Muscle layer of duodenum (tissue), 2 donors: Measurements from ENCODE around the gene CYBC1.

ENCODE experiments used
- H3K27ac ChIP-seq: one replicate; pipeline ENCODE4 v1.7.0; 2013; ENCODE audit warnings: mild to moderate bottlenecking, low read length
- H3K27me3 ChIP-seq: one replicate; pipeline ENCODE4 v1.7.0; 2013; ENCODE audit warnings: low read depth, mild to moderate bottlenecking, control low read depth, low read length
- H3K36me3 ChIP-seq, 2 donors: one replicate each; pipeline ENCODE4 v1.7.0; 2013; ENCODE audit warnings: low read length in 2 of 2, control low read depth in 1 of 2, mild to moderate bottlenecking in 1 of 2; ENCODE audit not compliant: insufficient read depth in 2 of 2, control insufficient read depth in 1 of 2
- H3K4me1 ChIP-seq, 2 donors: one replicate each; pipeline ENCODE4 v1.7.0; 2013; ENCODE audit warnings: low read length in 2 of 2, mild to moderate bottlenecking in 2 of 2, control low read depth in 1 of 2, moderate library complexity in 1 of 2; ENCODE audit not compliant: insufficient read depth in 2 of 2, control insufficient read depth in 1 of 2
- H3K4me3 ChIP-seq, 2 donors: one replicate each; pipeline ENCODE4 v1.7.0; 2013; ENCODE audit warnings: low read length in 2 of 2, low read depth in 1 of 2, mild to moderate bottlenecking in 1 of 2
- H3K9me3 ChIP-seq, 2 donors: one replicate each; pipeline ENCODE4 v1.7.0; 2013; ENCODE audit warnings: low read length in 2 of 2, control low read depth in 1 of 2, mild to moderate bottlenecking in 1 of 2; ENCODE audit not compliant: control insufficient read depth in 1 of 2
- donor health status: healthy.

Gene CYBC1

DNA sequence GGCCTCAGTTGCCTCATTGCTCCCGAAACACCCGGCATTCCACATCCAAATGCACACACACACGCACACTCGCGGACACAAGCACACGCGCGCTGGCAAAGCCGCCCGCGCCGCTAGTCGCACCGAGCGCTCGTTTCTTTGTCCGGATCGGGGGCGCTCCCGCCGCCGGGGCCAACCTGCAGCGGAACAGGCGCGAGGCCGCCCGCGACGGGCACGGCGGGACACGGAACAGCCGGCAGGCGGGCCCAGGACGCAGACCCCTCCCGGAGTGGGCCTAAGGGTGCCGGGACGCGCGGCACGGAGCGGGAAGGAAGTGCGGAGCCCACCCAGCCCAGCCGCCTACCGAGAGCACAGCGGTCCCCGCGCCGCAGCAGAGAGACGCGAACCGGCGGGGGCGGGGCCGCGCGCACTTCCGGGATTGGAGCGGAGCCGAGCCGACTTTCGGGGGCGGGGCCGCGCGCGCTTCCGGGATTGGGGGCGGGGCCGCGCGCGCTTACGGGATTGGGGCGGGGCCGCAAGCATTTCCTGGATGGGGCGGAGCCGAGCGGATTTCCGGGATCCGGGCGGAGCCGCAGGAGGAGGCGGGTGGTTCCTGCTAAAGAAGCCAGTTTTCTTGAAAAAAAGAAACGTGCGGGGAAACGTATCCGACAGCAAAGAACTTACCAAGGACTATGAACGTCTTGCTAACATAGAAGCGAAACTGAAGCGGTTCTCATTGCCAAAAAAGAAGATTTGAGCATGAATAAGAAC lies at the start of gene CYBC1:
Gene CYBC1, minus strand, starts transcription at position 396 of the 750 bp plus-strand sequence. CDS start 1,498 bp downstream, outside the sequence.
- no peaks in the 10 kb centered on the region for H3K36me3 ChIP-seq
- H3K4me3 ChIP-seq, result peak within 1 kb of the TSS; percentile 74 to 87
- no peaks in the 10 kb centered on the region for H3K27me3 ChIP-seq
- H3K9me3 ChIP-seq, result no peaks in the 10 kb centered on the region
- peaks cover 0 to 4% of the 10 kb centered on the region in 2 donors for H3K4me1 ChIP-seq
- H3K27ac ChIP-seq, result peak within 1 kb of the TSS; percentile 96

DNA sequence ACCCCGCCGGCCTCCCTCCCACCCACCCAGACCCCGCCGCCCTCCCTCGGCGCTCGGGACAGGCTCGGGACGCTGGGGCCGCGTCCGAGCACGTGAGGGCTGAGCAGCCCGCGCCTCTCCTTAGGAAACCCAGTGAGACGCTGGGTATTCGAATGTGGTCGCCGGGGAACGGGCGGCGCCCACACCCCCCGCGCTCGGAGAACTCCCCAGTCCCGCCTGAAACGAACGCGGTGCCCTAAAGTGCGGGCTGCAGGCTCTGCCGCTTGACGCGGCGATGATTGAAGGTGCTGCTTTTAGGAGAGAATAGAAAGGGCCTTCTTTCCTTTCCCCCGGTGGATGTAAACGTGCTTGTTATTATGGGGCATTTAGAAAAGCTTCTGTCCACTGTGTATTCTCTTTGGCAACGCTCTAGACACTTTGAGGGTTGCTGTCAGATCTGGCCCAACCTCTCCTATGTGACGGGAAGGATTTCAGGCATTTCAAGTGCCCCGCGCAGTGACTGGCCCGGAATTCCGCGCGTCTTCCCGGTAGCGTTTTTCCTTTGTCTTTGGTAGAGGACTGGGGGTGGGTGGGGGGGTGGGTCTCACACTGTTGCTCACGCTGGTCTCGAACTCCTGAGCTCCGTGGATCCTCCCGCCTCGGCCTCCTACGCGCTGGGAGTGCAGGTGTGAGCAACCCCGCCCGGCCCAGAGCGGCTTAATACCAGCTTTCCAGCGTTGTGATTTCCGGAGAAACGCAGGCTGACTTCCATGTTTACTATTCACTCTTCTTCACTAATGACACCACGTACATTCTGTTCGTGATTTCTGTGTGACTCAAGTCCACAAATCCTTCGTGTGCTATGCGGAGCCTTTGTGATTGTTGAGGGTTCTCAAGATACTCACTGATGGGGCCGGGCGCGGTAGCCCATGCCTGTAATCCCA lies 47.2 kb upstream of the CYBC1 start:
- no peaks in the 10 kb centered on the region for H3K36me3 ChIP-seq
- no peaks in the 10 kb centered on the region for H3K9me3 ChIP-seq
- peak overlapping the region; percentile 62 to 63 for H3K4me3 ChIP-seq
- no peaks in the 10 kb centered on the region for H3K27me3 ChIP-seq
- peak overlapping the region; percentile 77 for H3K27ac ChIP-seq
- H3K4me1 ChIP-seq, result peaks cover 0 to 14% of the 10 kb centered on the region in 2 donors

DNA sequence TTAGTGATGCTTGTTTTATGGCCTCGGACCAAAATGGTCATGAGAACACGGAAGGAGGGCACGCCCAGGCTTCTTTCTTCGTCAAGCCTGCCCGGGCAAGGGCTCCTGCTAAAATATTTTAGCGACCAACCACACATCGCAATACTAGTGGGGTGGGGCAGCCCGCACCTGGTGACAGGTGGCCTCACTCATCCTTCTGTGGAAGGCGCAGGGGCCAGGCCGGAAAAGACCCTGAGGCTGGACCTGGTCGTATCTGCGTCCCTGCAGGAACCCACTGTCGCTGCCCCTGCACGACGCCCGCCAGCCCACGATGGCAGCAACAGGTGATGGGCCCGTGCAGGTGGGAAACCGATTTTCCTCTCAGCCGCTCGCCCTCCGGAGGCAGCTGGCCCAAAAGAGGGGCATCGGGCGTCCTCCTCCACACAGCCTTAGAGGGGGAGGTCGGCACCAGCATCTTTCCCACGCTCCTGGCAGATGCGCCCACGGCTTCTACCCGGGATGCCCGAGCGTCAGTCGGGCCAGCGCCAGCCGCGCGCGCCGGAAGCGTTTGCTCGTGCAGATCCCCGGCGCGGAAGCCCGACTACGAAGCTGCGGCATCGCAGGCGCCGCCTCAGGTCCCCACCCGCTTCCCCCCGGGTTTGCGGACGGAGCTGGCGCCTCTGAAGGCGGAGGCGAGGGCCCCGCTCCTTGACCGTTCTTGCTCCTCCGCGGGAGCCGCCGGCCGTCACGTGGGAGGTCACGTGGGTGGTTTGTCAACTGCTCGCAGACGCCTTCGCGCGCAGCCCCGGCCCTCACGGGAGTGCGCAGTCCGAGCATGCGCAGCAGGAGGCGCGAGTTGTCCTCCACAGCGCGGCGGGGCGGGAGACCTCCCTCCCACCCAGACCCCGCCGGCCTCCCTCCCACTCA lies 46.2 kb upstream of the CYBC1 start:
- Histone ChIP-seq H3K9me3 (no peaks in the 10 kb centered on the region), H3K27me3 (no peaks in the 10 kb centered on the region), H3K27ac (no peak overlapping the region), H3K4me3 (peak overlapping the region; percentile 50 to 69), H3K4me1 (peaks cover 0 to 14% of the 10 kb centered on the region in 2 donors), H3K36me3 (no peaks in the 10 kb centered on the region)

DNA sequence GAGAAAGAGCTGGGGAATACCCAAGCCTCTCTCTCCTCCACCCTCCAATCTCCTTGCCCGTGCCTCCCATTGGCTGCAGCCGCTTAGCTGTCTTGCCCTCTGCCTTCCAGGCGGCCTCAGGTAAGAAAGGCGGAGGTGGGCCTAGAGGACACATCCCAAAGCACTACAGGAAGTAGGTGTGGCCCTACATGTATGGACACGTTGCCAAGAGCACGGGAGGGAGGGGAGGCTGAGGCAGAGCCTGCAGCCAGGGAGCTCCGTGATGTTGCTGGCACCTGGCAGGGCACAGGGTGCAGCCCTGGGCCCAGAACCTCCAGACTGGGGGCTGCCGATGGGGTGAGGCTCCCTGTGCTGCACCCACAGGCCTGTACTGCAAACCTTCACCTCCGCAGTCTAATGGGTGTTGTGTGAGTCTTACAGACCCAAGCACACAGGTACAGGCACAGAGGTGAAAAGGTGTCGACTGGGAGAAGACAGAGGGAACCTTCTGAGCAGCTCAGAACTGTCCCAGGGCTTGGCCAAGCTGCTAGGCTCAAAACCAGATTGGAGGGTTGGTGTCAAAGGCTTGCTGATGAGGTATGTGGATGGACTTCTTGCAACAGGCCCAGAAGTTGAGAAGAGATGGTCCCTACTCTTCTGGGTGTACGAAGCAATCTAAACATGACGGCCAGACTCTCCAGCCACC lies 45.4 kb upstream of the CYBC1 start:
- no peaks in the 10 kb centered on the region for H3K9me3 ChIP-seq
- no peak overlapping the region for H3K27ac ChIP-seq
- no peaks in the 10 kb centered on the region for H3K27me3 ChIP-seq
- H3K4me3 ChIP-seq, result no peak overlapping the region
- H3K4me1 ChIP-seq, result peaks cover 0 to 14% of the 10 kb centered on the region in 2 donors
- H3K36me3 ChIP-seq, result no peaks in the 10 kb centered on the region

DNA sequence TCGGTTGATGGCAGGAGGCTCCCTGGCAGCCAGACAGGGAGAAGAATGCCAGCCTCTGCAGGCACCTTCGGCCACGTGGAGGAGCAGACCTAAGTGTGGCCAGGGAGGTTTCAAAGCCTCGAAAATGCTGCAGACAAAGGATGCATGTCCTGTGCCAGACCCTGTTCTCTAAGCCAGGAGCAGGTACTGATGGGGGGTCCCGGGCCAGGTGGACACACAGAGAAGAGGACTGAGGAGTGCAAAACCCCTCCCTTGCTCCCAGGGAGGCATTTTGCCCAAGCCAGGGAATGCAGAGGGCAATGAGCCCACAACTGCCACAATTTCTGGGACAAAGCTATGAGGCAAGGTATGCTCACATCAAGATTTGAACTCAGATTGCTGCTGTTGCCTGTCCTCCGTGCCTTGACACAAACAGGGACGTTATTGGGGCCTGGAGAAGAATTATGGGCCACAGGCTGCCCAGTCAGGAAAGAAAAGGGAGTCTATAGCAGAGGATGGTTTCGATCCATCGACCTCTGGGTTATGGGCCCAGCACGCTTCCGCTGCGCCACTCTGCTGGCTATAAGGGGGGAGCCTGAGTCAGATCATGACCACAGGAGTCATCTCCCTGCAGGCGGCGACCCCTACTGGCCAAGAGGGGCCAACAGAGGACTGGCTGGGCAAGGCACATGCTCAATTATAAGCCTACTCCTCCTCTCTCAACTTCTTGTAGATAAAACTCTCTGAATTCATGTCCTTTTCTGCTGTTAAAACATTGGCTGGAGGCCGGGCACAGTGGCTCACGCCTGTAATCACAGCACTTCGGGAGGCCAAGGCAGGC lies 43.9 kb upstream of the CYBC1 start:
- H3K27ac ChIP-seq, result no peak overlapping the region
- H3K27me3 ChIP-seq, result no peaks in the 10 kb centered on the region
- peaks cover 0 to under 1% of the 10 kb centered on the region in 2 donors for H3K36me3 ChIP-seq
- no peaks in the 10 kb centered on the region for H3K9me3 ChIP-seq
- H3K4me1 ChIP-seq, result peaks cover 0 to 14% of the 10 kb centered on the region in 2 donors
- H3K4me3 ChIP-seq, result peak overlapping the region in 1 of 2 donors; percentile 14

DNA sequence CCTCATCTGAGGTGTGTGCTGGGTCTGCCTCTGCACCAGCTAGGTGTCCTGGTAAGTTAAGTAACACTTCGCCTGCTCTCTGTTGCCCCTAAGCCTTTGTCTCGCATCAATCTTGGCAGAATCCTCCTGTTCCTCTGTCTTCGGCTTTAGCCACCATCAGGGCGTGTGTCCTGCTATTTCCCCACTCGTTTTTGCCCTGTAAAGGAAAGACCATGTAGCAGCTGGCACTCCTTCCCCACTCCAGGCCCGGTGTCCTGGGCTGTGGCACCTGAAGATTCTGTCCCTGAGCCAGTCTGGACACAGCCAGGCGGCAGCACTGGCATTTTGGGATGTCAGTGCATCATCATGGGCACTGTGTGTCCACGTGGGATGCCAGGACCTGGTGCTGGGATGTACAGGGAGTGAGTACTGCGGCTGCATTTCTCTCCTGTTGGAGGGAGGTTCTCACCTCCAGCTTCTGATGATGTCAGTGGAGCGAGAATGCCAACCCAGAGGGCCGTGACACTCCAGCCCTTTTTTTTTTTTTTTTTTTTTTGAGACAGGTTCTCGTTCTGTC lies 42.8 kb upstream of the CYBC1 start:
- Histone ChIP-seq H3K27ac (no peak overlapping the region), H3K4me3 (no peak overlapping the region), H3K9me3 (no peaks in the 10 kb centered on the region), H3K36me3 (peaks cover 0 to 10% of the 10 kb centered on the region in 2 donors), H3K4me1 (peaks cover 0 to 14% of the 10 kb centered on the region in 2 donors), H3K27me3 (no peaks in the 10 kb centered on the region)

DNA sequence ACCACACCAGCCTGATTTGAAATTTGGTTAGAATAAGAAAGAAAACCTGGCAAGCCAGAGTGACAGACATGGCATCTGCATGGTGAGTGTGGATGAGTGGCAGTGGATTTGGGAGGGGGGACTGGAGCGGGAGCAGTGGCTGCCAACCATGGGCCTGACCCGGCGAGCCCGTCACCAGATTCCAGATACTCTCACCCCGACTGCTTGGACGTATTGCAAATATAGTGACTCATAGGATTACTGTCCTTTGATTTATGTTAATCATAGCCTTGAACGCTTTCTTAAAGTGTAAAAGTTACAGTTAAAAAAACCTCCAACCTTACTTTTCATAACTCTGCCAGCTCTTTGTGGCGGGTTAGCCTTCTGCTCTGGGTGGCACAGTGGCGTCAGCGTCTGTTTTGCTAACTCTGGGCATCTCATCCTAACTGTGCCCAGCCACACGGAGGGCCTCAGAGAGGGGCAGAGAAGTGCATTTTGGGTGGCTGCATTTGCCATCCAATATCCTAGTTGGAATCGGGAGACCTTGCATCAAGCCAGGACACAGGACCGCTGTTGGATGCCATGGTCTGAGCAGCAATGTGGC lies 42.2 kb upstream of the CYBC1 start:
- no peak overlapping the region for H3K27ac ChIP-seq

DNA sequence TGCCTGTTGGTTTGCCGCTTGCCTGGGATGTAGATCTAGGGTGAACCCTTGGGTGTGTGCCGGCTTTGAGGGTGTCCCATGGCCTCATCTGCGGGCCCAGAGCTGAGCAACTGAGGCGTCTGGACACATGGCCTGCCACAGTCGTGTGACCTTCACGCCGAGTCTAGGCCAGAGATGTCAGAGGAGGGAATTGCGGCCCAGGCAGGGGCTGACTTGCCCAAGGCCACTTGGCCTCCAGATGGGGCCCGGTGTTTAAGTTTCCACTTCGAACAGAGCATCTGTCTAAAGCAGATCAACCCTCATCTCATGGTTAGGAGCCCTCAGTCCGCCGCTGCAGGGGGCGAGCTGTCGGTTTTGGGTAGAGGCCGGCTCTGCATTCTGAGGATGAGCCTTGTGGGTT lies 41.0 kb upstream of the CYBC1 start:
- no peak overlapping the region for H3K27ac ChIP-seq
- H3K4me1 ChIP-seq, result peaks cover 0 to 11% of the 10 kb centered on the region in 2 donors
- no peak overlapping the region for H3K4me3 ChIP-seq
- peaks cover 0 to 21% of the 10 kb centered on the region in 2 donors for H3K36me3 ChIP-seq
- no peaks in the 10 kb centered on the region for H3K9me3 ChIP-seq
- H3K27me3 ChIP-seq, result no peaks in the 10 kb centered on the region

More for the DNA sequence above, 42.2 kb upstream of the CYBC1 start:
- Histone ChIP-seq H3K36me3 (peaks cover 0 to 15% of the 10 kb centered on the region in 2 donors), H3K4me3 (no peak overlapping the region), H3K4me1 (peaks cover 0 to 14% of the 10 kb centered on the region in 2 donors), H3K9me3 (no peaks in the 10 kb centered on the region), H3K27me3 (no peaks in the 10 kb centered on the region)

DNA sequence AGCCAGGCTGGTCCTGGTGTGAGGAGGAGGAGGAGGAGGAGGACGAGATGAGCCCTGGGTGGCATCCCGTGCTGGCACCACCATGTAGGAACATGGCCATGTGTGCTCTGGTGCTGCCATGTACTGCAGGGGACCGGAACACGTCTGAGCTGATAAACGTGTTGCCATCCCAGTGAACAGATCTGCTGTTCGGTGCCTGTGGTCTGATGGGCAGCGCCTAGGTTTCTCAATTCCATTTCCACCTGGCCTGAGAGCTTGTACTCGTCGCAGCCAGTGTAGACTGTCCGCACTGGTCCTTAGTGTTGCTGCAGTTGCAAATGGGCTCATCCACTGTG lies 40.6 kb upstream of the CYBC1 start:
- Histone ChIP-seq H3K4me3 (no peak overlapping the region), H3K4me1 (peaks cover 0 to 8% of the 10 kb centered on the region in 2 donors), H3K27ac (no peak overlapping the region), H3K27me3 (no peaks in the 10 kb centered on the region), H3K9me3 (no peaks in the 10 kb centered on the region), H3K36me3 (peaks cover 3 to 24% of the 10 kb centered on the region in 2 donors)
